COLO668 (cell line): ENCODE measurements around the gene SLCO3A1.
A peak's percentile ranks its signal among the peaks of the same experiment; 100 is the strongest.

Experiments used
- DNase-seq: peaks from one replicate; lab custom pipeline; 2025; ENCODE audit not compliant: unreplicated experiment; lab: John Stamatoyannopoulos, UW

Gene SLCO3A1

GRCh38 chr15:91909111-91909510, 55.6 kb downstream of the SLCO3A1 start:
- DNase-seq, result no peak

- DNase-seq, result peak; percentile 72
Measured at GRCh38 chr15:91909574-91909973, 56.1 kb downstream of the SLCO3A1 start.

DNA sequence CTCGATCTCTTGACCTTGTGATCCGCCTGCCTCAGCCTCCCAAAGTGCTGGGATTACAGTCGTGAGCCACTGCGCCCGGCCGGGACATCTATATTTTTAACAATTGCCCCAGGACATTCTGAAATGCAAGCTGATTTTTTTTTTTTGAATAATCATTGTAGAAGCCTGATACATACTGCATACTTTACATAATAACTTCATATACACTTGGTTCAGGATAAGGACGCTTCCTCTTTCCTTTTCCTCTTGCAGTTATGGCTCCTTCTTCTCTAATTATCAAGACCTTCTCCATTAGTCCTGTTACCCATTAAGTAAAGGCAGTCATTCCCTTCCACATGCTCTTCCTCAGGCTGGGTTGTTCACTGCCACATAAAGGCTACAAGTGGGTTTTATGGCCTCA, 58.3 kb downstream of the SLCO3A1 start:
- no peak for DNase-seq

- peak; percentile 76 for DNase-seq
Measured at GRCh38 chr15:91912336-91912735, 58.8 kb downstream of the SLCO3A1 start.

DNA sequence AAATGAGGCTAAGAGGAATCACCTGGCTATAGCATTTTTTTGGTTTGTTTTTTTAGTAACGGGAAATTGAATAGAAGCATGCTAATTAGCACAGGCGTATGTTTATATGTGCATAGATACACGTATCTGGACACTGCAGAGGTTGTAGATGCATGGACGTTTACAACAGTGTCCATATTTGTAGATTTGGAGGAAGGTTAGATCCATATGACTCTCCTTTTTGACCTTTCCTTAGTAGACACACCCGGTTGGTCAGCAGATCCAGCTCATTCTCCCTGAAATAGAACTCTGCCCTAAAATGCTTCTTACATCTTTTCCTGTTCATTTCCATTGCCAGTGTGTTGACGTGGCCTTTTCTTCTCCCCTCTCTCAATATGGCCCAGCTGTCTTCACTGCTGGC, 60.1 kb downstream of the SLCO3A1 start:
- no peak for DNase-seq

- peak; percentile 90 for DNase-seq
Measured at GRCh38 chr15:91915576-91915975, 62.1 kb downstream of the SLCO3A1 start.

DNA sequence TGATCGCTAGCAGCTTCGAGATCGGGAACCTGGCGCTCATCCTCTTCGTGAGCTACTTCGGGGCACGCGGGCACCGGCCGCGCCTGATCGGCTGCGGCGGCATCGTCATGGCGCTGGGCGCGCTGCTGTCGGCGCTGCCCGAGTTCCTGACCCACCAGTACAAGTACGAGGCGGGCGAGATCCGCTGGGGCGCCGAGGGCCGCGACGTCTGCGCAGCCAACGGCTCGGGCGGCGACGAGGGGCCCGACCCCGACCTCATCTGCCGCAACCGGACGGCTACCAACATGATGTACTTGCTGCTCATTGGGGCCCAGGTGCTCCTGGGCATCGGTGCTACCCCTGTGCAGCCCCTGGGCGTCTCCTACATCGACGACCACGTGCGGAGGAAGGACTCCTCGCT, 62.5 kb downstream of the SLCO3A1 start:
- DNase-seq, result peak; percentile 67

DNA sequence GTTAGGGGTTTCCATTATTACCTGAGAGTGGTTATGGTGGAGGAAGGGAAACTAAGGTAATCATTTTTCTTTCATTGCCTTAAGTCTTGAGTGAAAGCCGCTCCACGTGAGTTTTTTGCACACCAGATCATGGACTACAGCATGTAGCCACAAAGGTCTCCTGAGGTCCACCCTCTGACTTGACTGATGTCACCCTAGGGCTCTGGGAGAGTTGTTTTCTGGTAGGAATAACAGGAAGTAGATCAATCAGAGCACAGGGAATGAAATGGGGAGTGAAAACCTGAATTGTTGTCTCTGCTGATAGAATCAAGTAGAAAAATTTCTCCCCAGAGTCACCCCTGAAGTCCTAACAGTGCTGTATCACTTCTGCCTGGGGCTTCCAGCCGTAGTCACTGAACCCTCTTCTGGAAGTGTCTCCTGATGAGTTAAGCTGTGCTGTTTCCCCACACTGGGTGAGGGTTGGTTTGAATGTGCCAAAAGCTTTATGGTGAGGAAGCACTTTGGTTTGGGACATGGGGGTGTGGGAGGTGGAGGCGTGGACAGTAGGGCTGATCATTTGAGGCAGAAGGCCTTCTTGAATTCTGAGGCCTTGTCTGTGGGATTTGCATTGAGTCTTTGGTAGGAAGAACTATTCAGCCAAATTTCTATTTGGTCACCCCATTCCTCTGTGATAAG, 64.3 kb downstream of the SLCO3A1 start:
- peak; percentile 34 for DNase-seq

DNA sequence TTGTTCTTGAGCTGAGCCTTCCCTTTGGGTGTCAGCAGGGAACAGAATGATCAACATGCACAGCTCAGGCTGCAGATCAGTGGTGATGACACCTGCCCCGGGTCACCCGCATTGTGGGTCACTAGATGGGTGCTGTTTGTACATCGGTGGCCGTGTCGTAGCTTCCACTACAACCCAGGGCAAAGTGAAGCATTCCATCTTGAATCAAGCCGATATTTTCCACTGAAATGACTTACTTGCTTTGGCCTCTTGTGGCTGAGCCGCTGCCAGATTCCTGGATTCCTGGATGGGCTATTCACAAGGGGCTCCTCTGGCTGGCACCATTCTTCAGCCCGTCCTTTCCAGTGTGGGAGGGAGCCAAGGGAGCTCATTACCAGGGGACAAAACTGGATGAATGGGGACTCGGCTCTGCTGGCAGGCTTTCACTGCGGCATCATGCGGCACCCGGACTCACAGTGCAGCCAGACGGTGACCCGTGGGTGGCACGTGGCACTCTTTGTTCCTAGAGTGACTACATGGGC, 65.6 kb downstream of the SLCO3A1 start:
- peak; percentile 68 for DNase-seq

- DNase-seq, result no peak
Measured at GRCh38 chr15:91921188-91921842, 67.8 kb downstream of the SLCO3A1 start.

DNA sequence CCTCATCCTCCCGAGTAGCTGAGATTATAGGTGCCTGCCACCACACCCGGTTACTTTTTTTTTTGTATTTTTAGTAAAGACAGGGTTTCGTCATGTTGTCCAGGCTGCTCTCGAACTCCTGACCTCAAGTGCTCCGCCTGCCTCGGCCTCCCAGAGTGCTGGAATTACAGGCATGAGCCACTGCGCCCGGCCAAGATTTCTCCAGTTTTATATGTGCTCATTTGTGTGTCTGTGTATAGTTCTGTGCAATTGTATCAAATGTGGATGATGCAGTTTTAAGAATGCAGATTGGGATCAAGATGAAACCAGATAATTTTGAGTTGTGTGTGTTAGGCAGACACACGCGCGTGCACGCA, 68.3 kb downstream of the SLCO3A1 start:
- DNase-seq, result no peak

DNA sequence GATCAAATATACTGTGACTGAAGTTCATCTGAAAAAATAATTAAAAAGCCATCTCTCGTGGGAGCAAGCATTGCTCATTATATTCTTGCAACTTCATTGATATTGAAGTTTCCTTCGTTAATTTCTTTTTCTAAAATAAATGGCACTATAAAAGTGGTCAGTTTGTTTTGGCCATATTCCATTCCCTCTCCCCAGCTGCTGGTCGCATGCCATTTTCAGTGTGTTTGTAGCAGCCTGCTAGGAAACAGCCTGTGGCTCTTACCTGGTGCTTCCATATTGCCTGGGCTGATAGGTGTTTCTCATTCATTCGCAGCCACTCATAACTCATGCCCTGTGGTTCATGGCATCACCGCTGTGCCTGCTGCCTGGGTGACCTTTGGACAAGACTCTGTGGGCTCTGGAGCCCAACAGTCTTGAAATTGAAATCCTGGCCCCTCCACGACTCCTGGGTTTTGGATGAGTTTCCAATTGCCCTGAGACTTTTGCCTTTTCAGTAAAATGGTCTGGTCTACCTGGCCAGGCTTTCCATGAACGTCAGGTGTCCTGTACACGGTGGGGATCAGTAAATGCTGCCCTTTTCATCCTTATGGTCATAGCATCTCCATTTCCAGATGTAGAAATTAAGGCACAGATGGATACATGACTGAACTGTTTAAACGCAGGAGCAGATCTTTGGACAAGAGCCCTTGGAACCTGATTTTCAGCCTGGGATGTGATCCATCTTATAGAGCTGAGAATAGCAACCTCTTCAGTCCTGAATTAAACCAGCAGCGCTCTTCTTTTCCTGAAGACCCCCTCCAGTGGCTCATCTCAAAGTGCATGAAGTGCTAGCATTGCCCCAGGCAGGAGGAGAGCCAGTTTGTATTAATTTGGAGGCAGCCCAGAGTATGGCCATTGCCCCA, 69.4 kb downstream of the SLCO3A1 start:
- DNase-seq, result peak; percentile 66

GRCh38 chr15:91924183-91924582, 70.7 kb downstream of the SLCO3A1 start:
- DNase-seq, result no peak

- DNase-seq, result no peak
Measured at GRCh38 chr15:91924837-91925495, 71.5 kb downstream of the SLCO3A1 start.

DNA sequence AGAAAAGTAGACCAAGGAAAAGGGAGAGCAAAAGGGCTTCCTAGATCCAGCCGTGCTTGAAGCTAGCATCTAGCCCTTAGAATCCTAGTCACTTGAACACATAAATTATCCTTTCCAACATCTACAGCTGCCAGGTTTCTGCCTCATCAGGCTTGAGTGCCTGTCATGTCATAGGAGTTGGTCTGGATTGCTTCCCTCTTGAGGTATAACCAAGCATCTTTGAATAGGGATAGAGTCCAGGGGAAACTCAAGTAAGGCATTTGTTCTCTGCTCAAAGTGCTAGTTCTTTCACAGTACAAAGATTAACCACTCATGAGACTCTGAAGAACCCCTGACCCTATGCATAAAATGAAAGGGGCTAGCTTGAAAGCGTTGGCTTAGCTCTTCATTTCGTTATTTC, 72.3 kb downstream of the SLCO3A1 start:
- DNase-seq, result no peak

- no peak for DNase-seq
Measured at GRCh38 chr15:91926908-91927270, 73.4 kb downstream of the SLCO3A1 start.

- peak; percentile 27 for DNase-seq
Measured at GRCh38 chr15:91927585-91927984, 74.1 kb downstream of the SLCO3A1 start.

DNA sequence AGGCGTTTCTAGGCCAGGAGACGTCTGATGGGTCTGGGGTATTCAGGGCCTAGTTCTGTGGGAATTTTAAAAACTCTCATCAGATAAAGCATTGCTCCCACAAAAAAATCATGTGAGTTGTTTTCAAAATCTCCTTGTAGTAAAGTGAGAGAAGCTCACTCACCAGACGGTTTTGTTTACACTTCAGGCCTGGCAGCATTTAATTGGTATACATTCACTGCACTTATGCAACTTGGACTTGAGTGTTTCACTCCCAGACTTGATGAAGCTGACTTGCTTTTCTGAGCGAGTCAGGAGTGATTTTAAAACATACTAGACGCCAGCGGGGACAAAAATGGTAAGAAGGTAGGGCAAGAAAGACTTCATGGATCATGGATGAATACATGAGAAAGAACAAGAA, 75.2 kb downstream of the SLCO3A1 start:
- DNase-seq, result no peak

- DNase-seq, result no peak
Measured at GRCh38 chr15:91929509-91929908, 76.0 kb downstream of the SLCO3A1 start.

GRCh38 chr15:91930092-91930491, 76.6 kb downstream of the SLCO3A1 start:
- no peak for DNase-seq

- no peak for DNase-seq
Measured at GRCh38 chr15:91936182-91936775, 82.8 kb downstream of the SLCO3A1 start.
